ENCODE results near the gene CTAGE1.

GRCh38 chr18:22428672-22429071, 11.0 kb upstream of the CTAGE1 start:
- TF ChIP-seq POLR2A (IDR thresholded peaks at IDR 0.05) (no peak), CTCF (IDR thresholded peaks at IDR 0.05) (no peak)

Data from sigmoid colon (tissue), 3 donors.